HG02759 (cell line): ENCODE measurements around the gene ATP6V0E2.
"Not testable (repeated sequence)": the region's sequence is repeated elsewhere in the genome, so short reads cannot be mapped to it uniquely, and the experiment has no call there.

Experiments used
- ATAC-seq: cut with Tn5 transposase; IDR thresholded peaks from one replicate; pipeline ENCODE4 v1.9.1; 2021; ENCODE audit warnings: mild to moderate bottlenecking, moderate library complexity; ENCODE audit not compliant: unreplicated experiment

The ATP6V0E2 gene

DNA sequence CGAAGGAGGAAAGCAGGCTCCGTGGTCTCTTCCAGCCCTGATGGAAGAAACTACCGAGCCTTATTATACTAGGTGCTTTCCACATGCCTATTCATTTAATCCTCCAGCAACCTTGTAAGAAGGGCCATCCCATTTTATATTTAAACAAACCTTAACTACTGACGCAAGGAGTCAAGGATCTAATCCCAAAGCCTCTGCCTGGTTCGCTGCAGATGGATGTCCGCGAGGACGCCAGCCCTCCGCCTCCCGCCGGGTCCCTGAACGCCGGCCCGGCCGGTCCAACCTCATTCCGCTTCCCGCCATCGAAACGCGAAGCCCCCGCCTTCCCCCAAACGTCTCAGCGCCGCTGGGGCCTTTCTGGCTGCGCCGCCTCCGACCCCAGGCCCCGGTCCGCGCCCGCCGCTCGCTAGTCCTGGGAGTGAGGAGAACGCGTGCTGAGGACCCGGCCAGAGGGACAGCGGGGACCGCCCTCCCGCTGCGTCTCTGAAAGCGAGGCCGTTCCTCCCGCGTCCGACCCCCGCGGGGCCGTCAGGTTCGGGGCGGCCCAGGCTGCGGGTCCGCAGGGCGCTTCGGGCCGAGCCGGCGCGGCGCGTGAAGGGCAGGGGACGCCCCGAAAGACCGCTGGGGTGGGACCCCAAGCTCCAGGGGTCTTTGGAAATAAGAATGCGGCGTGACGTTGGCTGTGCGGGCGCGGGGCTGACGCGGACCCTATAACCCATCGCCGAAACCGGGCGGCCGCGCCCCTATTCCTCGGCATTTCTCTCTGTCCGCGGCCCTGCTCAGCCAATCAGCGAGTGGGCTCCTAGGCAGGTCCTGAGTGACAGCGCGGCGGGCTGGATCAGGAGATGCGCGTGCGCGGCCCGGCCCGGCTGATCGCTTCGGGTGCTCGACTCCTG, at the start of gene ATP6V0E2:
TSS of gene ATP6V0E2 (plus strand) at position 896 of the 896 bp plus-strand sequence. CDS start 97 bp downstream, outside the sequence.
- peak; percentile 93 for ATAC-seq

DNA sequence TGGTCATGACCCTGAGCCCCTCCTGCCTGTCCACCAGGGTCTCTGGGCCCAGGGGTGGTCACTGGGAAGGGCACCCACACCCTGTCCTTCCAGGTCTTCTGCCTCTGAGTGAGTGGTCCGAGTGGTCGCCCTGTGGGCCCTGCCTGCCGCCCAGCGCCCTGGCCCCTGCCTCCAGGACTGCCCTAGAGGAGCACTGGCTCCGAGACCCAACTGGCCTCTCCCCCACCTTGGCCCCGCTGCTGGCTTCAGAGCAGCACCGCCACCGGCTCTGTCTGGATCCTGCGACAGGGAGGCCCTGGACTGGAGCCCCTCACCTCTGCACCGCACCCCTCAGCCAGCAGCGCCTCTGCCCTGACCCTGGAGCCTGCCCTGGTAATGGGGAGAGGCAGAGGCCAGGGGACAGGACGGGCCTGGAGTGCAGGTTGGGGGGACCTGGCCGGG, 49.4 kb upstream of the ATP6V0E2 start:
- ATAC-seq = no peak

DNA sequence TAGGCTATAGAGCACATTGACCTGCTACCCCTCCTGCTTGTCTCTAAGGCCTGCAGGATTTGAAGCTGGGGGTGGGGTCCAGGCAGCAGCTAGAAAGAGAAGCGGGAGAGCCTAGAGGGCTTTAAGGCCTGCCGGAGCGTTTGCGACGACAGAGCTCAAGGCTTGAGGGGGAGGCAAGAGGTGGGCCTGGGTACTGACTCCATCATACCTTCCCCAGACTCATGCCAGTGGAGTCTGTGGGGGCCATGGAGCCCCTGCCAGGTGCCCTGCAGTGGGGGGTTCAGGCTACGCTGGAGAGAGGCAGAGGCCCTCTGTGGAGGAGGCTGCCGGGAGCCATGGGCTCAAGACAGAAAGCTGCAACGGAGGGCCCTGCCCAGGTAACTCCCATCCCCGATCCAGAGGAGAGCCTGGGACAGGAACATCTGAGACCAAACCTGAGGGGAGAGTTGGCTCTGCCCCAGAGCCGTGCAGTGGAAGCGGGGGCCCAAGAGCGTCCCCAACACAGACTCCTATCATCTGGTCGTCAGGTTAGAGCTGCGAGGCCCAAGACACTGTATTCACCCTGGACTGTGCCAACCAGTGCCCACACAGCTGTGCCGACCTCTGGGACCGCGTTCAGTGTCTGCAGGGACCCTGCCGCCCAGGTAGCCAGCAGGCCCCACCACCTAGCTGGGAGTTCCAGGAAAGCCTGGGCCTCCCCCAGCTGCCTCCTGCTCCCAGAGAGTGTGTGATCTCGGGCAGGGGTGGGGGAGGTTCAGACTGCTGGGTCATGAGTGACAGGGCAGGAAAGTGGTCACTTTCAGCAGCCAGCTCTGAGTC, 48.8 kb upstream of the ATP6V0E2 start:
- ATAC-seq = no peak

DNA sequence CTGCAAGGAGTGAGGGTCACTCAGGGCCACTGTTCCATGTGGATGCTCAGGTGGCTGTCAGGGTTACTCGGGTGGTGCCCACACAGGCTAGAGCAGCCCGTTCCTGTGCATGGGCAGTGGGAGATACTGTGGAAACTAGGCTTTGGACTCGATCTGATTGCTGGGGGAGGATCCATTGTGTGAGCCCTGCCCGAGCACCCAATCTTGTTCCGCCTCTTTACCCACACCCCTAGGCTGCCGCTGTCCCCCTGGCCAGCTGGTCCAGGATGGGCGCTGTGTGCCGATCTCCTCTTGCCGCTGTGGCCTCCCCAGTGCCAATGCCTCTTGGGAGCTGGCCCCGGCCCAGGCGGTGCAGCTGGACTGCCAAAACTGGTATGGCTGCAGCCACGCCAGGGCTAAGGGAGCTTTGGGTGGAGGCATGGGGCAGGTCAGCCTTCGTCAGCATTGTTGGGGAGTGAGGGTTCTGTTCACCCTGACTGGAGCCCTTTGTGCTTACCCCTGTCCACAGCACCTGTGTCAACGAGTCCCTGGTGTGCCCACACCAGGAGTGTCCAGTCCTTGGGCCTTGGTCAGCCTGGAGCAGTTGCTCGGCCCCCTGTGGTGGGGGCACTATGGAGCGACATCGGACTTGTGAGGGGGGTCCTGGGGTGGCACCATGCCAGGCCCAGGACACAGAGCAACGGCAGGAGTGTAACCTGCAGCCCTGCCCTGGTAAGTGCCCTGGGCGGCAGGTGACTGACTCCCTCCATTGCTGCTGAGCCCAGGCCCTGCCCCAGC, 48.0 kb upstream of the ATP6V0E2 start:
- ATAC-seq = no peak

DNA sequence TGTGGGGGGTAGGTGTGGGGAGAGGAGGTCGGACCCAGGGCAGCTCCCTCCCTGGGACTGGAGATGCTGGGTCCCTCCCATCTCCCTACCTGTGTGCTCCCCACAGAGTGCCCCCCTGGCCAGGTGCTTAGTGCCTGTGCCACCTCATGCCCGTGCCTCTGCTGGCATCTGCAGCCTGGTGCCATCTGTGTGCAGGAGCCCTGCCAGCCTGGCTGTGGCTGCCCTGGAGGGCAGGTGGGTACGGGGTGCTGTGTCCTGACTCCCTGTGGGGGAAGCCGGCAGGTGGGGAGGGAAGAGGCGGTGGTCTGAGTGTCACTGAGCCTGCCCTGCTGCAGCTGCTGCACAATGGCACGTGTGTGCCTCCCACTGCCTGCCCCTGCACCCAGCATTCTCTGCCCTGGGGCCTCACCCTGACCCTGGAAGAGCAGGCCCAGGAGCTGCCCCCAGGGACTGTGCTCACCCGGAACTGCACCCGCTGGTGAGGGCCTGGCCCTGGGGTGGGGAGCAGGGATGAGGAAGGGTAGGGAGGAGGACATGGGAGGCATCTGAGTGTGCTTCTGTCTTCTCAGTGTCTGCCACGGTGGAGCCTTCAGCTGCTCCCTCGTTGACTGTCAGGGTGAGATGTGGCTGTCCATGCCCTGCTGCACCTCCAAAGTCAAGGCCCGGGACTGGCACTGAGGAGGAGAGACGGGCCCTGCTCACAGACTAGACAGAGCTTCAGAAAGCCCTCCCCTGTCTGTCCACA, 47.3 kb upstream of the ATP6V0E2 start:
- ATAC-seq = no peak

DNA sequence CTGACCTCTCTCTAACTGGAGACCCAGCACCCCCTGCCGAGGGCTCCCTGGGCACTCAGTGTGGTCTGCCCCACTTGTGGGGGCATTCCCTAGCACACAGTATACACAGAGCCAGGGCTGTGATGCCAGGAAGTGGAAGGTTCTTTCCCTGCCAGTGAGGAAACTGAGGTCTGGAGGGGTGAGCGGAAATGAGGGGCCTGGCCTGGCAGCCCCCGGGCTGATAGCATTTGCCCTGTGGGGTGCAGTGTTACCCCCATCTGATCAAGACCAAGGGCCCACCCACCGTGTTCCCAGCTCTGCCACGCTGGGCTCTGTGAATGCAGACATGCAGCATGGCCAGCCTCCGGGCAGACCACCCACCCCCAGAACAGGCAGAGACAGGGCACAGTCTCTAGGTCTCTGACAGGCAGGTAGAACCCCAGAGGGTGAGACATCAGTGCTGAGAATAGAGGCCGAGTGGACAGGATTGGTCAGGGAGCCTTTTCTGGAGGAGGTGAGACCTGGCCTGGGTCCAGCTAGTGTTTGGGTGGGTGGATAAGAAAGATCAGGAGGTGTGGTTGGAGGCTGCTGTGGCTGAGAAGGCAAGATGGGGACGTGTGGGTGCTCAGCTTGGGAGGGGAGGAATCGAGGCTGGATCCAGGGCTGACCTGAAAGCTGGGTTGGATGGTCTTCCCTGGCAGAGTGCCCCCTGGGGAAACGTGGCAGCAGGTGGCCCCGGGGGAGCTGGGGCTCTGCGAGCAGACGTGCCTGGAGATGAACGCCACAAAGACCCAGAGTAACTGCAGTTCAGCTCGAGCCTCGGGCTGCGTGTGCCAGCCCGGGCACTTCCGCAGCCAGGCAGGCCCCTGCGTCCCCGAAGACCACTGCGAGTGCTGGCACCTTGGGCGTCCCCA, 46.4 kb upstream of the ATP6V0E2 start:
- ATAC-seq = no peak

DNA sequence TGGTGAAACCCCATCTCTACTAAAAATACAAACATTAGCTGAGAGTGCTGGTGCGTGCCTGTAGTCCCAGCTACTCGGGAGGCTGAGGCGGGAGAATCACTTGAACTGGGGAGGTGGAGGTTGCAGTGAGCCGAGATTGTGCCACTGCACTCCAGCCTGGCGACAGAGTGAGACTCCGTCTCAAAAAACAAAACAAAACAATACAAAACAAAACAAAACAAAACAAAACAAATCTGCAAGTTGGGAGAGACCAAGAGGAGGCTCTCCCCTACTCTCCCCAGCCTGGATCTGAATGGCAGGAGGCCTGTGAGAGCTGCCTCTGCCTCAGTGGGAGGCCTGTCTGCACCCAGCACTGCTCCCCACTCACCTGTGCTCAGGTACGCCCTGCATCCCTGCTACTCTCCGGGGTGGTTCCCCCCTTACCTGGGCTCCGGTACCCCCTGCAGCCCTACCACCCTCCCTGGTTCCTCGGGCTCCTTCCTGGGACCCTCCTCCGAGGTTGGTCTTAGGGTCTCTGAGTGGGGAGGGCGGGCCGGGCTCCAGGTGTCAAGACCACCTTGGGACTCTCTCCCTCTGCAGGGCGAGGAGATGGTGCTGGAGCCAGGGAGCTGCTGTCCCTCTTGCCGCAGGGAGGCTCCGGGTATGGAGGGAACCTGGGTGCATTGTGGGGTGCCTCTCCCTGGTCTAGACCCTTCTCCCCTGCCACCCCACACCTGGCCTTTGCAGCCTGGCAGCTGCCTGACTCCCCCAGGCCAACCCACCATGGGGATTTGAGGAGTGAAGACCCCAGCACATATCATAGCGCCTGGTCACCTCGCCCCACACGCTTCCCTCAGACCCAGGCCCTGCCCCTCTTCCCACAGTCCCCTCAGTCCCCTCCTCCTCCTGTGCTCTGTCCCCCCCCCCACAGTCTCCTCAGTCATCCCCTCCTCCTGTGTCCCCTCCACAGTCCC, 45.1 kb upstream of the ATP6V0E2 start:
- ATAC-seq = no peak

DNA sequence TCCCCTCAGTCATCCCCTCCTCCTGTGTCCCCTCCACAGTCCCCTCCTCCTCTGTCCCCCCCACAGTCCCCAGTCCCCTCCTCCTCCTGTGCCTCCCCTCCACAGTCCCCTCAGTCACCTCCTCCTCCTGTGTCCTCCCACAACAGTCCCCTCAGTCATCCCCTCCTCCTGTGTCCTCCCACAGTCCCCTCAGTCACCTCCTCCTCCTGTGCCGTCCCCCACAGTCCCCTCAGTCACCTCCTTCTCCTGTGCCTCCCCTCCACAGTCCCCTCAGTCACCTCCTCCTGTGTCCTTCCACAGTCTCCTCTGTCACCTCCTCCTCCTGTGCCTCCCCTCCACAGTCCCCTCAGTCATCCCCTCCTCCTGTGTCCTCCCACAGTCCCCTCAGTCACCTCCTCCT, 43.2 kb upstream of the ATP6V0E2 start:
- not testable (repeated sequence) for ATAC-seq

DNA sequence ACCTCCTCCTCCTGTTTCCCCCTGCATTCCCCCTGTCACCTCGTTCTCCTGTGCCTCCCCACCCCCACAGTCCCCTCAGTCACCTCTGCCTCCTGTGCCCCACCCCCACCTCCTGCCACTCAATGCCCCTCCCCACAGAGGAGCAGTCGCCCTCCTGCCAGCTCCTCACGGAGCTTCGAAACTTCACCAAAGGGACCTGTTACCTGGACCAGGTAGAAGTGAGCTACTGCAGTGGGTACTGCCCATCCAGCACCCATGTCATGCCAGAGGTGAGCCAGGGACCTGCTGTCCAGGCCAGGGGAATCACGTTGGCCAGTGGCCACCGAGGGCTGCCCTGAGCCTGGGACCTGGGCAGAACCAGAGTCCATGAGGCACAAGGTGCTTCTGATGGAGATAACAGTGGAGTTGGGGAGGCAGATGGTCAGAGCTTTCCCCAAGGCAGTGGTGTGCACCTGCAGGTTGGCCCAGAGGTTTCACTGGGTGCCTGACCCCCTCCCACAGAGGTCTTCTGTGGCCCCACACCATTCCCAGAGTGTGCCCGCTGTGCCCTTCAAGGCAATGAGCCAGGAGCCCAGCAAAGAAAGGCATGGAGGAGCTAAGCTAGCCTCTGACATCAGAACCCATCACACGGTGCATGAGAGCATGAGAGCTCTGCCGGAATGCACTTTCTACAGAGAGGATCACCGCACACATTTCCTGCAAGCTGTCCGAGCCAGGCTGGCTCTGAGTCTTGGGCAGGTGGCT, 42.6 kb upstream of the ATP6V0E2 start:
- ATAC-seq = no peak

DNA sequence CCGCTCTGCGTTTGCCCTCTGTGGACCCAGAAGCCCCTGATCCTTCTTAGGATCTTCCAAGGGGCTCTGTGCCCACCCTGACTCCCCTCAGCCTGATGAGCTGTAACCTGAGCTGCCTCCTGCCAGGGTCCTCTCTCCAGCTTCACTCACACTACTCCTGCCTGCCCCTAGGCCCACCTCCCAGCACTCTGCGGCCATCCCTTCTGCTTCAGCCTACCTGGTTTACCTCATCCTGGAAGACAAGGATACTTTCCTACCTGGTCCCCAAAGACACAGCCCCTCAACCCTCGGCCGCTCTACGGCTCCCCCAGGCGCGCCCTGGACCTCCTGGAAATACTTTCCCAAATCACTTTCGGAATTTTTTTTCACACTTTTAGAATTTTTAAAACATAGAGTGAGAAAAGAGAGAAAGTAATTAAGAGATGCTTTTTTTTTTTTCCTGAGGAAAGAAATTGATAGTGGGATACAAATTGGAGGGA, 42.0 kb upstream of the ATP6V0E2 start:
- ATAC-seq = no peak

DNA sequence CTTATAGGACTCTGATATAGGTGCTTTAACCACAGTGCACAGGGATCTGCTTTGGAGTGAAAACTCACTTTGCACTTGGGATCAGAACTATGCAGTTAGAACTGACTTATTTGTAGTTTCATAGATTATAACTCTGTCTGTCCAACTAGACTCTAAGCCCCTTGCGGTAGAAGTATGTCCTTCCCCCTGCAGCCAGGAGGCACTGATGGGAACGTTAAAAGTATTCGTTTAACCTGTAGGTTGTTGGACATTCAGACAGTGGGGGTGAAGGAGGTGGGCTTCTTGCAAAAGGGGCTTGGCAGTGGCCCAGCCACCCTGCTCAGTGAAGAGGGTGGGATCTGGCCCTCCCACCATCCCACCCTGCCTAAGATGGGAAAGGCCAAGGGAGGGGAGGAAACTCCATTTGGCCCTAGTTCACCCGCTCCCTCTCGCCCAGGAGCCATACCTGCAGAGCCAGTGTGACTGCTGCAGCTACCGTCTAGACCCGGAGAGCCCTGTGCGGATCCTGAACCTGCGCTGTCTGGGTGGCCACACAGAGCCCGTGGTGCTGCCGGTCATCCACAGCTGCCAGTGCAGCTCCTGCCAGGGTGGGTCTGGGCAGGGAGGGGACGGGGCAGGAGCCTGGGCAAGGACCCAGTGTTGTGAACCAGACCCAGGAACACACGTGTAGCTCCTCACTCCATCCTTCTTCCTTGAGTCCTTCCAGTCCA, 41.3 kb upstream of the ATP6V0E2 start:
- no peak for ATAC-seq

DNA sequence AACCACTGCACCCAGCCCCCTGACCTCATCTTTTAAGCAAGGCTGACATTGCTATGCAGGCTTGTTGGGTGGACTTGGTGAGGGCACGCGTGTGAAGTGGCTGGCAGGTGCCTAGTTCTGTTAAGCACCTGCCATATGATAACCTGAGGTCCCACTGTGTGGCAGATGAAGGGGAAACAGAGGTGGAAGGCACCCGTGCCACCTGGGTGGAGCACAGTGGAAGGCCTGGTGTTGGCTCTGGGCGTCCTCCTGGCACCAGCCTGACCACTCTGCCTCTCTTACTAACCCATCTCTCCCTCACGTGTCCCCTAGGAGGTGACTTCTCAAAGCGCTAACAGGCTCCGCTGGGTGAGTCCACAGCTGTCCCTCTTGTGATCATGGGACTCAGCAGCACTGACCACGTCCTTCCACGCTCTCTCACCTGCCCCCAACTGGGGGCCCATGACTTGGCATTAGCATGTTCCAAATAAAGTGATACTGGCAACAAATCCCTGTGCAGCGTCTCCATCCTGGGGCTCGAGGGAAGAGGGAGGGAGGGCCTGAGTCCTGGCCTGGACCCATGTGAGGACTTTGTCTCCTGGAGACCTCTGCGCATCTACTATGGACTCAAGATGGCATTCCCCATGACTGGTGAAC, 40.2 kb upstream of the ATP6V0E2 start:
- ATAC-seq = no peak

DNA sequence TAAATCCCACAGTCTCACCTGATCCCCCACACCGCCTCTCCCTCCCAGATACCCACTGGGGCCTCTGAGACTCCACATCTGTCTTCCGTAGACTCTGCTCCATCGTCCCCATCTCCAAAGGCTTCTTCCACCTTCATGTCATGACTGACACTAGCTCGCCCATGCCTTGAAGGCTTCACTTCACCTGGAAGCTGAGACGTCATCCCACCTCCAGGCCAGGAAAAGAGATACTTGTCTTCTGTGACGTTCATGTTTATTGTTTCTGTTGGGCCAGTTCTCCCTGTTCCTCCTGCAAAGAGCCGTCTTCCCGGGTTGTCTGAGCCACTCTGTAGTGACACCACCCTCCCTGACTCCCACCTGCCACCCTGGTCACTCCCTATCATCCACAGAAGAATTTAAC, 39.2 kb upstream of the ATP6V0E2 start:
- no peak for ATAC-seq

DNA sequence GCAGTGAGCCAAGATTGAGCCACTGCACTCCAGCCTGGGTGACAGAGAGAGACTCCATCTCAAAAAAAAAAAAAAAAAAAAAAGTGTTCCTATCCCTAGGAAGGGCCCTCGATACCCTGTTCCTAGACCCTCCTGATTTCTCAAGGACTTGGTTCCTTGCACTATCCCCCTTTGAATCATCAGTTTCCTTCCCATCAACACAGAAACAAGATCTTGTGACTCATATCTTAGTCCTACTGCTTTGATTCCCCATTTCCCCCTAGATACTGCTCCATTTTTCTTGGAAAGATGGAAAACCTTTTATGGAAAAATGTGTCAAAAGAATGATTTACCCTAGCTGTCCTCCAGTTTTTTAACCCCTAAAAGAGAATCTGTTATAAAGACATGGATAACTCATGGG, 37.3 kb upstream of the ATP6V0E2 start:
- no peak for ATAC-seq

DNA sequence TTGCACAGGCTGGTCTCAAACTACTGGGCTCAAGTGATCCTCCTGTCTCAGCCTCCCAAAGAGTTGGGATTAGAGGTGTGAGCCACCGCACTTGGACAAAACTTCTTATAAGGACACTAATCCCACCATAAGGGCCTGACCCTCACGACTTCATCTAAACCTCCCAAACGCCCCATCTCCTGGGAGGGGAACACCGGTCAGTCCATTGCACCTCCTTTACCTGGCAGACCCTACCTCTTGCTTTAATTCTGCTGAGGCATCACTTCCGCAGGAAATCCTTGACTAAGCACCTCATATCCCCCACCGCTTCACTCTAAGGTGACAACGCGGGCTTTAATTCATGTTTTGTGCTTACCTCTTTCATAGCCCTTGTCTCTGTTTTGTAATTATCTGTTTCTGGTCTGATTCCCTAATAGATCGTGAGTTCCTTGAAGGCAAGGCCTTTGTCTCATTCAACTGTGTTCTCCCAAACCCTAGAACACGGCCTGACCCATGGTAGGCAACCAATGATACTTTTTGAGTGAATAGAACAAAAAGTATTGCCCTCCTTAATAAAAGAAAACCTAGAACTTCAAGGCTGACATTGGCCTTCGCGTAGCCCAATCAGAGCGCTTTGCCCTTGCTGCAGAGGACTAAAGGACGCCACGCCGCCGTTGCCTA, 36.1 kb upstream of the ATP6V0E2 start:
- no peak for ATAC-seq
